HG02763 (cell line): ENCODE results near the gene NEURL1.
"Not testable (repeated sequence)": the region's sequence is repeated elsewhere in the genome, so short reads cannot be mapped to it uniquely, and the experiment has no call there.

Experiments used
- ATAC-seq: cut with Tn5 transposase; IDR thresholded peaks from one replicate; pipeline ENCODE4 v1.9.1; 2021; ENCODE audit warnings: mild to moderate bottlenecking, moderate library complexity; ENCODE audit not compliant: unreplicated experiment

The NEURL1 gene

GRCh38 chr10:103620891-103621782 is 127.6 kb downstream of the NEURL1 start:
- no peak for ATAC-seq

GRCh38 chr10:103621783-103622125 is 128.2 kb downstream of the NEURL1 start:
- no peak for ATAC-seq

- no peak for ATAC-seq
Measured at GRCh38 chr10:103622286-103622685, 128.8 kb downstream of the NEURL1 start.

GRCh38 chr10:103622935-103623574 is 129.6 kb downstream of the NEURL1 start:
- ATAC-seq: no peak

- no peak for ATAC-seq
Measured at GRCh38 chr10:103626178-103626577, 132.7 kb downstream of the NEURL1 start.

GRCh38 chr10:103627111-103627892 is 133.8 kb downstream of the NEURL1 start:
- ATAC-seq: no peak

GRCh38 chr10:103627893-103628292 is 134.4 kb downstream of the NEURL1 start:
- no peak for ATAC-seq

- no peak for ATAC-seq
Measured at GRCh38 chr10:103629581-103629980, 136.1 kb downstream of the NEURL1 start.

GRCh38 chr10:103630156-103630555 is 136.7 kb downstream of the NEURL1 start:
- no peak for ATAC-seq

GRCh38 chr10:103632247-103632642 is 138.7 kb downstream of the NEURL1 start:
- no peak for ATAC-seq

- ATAC-seq: not testable (repeated sequence)
Measured at GRCh38 chr10:103632871-103633270, 139.4 kb downstream of the NEURL1 start.

- ATAC-seq: no peak
Measured at GRCh38 chr10:103633846-103634245, 140.3 kb downstream of the NEURL1 start.

- ATAC-seq: no peak
Measured at GRCh38 chr10:103635580-103635979, 142.1 kb downstream of the NEURL1 start.

- no peak for ATAC-seq
Measured at GRCh38 chr10:103636492-103636891, 143.0 kb downstream of the NEURL1 start.

GRCh38 chr10:103637011-103637410 is 143.5 kb downstream of the NEURL1 start:
- ATAC-seq: no peak

- ATAC-seq: no peak
Measured at GRCh38 chr10:103637927-103638557, 144.5 kb downstream of the NEURL1 start.

GRCh38 chr10:103638948-103639347 is 145.4 kb downstream of the NEURL1 start:
- ATAC-seq: no peak

- no peak for ATAC-seq
Measured at GRCh38 chr10:103640436-103641181, 147.1 kb downstream of the NEURL1 start.

- ATAC-seq: no peak
Measured at GRCh38 chr10:103641326-103641725, 147.8 kb downstream of the NEURL1 start.
